HG03565 (cell line): Measurements from ENCODE around the gene CCNL1.
"Not testable (repeated sequence)": the region's sequence is repeated elsewhere in the genome, so short reads cannot be mapped to it uniquely, and the experiment has no call there.

Experiments used
- ATAC-seq: cut with Tn5 transposase; IDR thresholded peaks from one replicate; pipeline ENCODE4 v1.9.1; 2021; ENCODE audit warnings: mild to moderate bottlenecking, moderate library complexity; ENCODE audit not compliant: unreplicated experiment

CCNL1 gene

DNA sequence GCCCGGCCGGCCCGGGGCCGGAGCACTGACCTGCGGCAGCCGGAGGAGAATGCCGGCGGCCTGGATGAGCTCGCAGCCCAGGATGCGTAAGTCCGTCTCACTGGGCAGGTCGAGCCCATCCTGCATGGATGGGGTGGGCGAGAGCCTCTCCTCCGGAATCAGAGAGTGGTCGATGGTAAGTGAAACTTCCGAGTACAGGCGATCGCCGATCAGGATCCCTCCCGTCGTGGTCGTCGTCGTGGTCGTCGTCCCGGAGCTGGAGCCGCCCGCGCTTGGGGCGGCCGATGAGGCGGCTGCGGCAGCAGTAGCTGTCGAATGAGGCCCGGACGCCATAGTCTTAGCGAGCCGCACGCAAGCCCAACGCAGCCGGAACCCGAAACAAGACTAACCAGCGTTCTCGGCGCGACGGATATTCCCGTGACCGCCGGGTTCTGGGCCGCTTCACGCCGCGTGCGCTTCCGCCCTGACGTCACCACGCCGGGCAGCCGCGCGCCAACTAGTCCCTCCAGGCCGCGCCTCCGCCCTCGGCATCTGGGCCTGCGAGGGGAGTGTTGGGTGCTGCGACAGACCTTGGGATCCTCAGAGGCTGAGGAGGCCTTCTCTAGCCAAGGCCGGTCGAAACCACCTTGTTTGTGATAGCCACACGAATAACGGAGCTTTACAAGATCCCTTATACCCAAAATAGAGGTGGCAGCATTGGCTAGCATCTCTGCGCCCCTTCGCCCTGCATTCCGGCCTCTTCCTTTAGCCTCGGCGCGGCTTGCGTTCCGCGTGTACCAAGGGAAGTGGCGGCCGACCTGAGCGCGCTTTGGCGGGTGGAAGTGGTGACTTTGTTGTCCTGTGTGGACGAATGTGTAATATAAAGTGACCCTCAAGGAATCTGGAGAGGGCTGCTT lies at the start of gene CCNL1:
Gene CCNL1 (minus strand): TSS at position 386 of the 896 bp plus-strand sequence. CDS start 53 bp downstream, at position 333.
- peak; percentile 78 for ATAC-seq

GRCh38 chr3:157204880-157205279 lies 44.9 kb upstream of the CCNL1 start:
- no peak for ATAC-seq

DNA sequence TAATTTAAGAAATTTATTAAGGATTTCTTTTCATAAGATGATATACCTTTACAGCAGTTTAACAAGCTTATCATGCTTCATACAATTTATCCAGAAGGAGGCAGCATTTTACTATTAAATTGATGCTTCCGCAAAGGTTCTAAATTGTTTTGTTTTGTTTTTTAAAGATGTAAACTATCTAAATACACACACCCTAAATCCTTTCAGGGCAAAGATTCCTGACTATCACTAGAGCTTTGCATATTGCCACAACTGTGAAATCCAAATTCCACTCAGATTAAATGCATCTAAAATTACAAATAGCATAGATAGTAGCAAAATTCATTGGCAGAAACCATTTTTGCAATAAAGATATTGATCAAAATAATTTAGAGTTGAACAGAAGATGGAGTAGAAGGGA lies 44.5 kb upstream of the CCNL1 start:
- no peak for ATAC-seq

- ATAC-seq = peak; percentile 69
Measured at GRCh38 chr3:157201648-157202278, 41.8 kb upstream of the CCNL1 start.

- no peak for ATAC-seq
Measured at GRCh38 chr3:157199841-157200240, 39.9 kb upstream of the CCNL1 start.

DNA sequence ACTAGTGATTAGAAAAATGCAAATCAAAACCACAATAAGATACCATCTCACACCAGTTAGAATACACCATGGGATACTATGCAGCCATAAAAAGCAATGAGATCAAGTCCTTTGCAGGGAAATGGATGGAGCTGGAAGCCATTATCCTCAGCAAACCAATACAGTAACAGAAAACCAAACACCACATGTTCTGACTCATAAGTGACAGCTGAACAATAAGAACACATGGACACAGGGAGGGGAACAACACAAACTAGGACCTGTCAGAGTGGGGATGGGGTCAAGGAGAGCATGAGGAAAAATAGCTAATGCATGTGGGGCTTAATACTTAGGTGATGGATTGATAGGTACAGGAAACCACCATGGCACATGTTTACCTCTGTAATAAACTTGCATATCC lies 36.0 kb upstream of the CCNL1 start:
- no peak for ATAC-seq

DNA sequence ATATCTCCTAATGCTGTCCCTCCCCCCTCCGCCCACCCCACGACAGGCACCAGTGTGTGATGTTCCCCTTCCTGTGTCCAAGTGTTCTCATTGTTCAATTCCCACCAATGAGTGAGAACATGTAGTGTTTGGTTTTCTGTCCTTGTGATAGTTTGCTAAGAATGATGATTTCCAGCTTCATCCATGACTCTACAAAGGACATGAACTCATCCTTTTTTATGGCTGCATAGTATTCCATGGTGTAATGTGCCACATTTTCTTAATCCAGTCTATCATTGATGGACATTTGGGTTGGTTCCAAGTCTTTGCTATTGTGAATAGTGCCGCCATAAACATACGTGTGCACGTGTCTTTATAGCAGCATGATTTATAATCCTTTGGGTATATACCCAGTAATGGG lies 31.2 kb upstream of the CCNL1 start:
- ATAC-seq = not testable (repeated sequence)

DNA sequence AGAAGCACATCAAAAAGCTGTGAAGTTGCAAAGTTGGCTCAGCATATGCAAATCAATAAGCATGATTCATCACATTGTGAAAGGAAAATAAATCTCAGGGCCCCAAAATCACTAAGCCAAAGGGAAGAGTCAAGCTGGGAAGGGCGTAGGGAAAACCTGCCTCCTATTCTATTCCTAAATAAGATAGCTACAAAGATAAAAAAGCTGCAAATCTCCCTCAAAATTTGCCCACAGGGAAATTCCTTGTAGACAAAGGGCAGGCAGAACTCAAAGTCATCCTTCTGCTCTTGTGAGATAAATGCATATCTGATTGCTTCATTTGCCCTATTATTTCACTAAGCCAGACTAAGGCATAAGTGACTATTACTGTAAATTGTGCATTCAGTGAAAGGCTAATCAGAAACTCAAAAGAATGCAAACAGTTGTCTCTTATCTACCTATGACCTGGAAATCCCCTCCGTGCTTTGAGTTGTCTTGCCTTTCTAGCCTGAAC lies 30.5 kb upstream of the CCNL1 start:
- no peak for ATAC-seq

- ATAC-seq = no peak
Measured at GRCh38 chr3:157188391-157188790, 28.4 kb upstream of the CCNL1 start.

GRCh38 chr3:157182879-157183278 lies 22.9 kb upstream of the CCNL1 start:
- ATAC-seq = no peak

GRCh38 chr3:157180262-157180661 lies 20.3 kb upstream of the CCNL1 start:
- ATAC-seq = no peak

GRCh38 chr3:157179365-157179803 lies 19.4 kb upstream of the CCNL1 start:
- no peak for ATAC-seq

GRCh38 chr3:157178503-157179364 lies 18.8 kb upstream of the CCNL1 start:
- not testable (repeated sequence) for ATAC-seq

GRCh38 chr3:157177801-157178453 lies 18.0 kb upstream of the CCNL1 start:
- not testable (repeated sequence) for ATAC-seq

- no peak for ATAC-seq
Measured at GRCh38 chr3:157176934-157177333, 17.0 kb upstream of the CCNL1 start.

GRCh38 chr3:157175691-157176507 lies 16.0 kb upstream of the CCNL1 start:
- ATAC-seq = no peak

- ATAC-seq = peak; percentile 91
Measured at GRCh38 chr3:157174649-157175498, 14.9 kb upstream of the CCNL1 start.

DNA sequence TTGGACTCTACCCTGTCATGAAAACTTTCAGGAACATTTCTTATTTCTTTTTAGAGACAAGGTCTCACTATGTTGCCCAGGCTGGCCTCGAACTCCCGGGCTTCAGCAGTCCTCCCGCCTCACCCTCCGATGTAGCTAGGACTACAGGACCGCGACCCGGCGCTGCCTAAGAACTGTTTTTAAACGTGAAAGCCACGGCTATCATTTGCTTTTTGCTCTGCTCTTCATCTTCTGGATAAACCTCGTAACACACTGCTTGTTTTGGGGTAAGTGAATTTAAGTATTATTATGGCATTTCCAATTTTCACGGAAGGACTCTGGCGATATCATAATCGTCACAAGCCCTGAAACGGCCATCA lies 14.3 kb upstream of the CCNL1 start:
- no peak for ATAC-seq

- not testable (repeated sequence) for ATAC-seq
Measured at GRCh38 chr3:157173343-157173742, 13.4 kb upstream of the CCNL1 start.
